ENCODE data around the gene TAF11L3. TPM values are rescaled to one million over a fixed set of nuclear protein-coding genes. Genes with fewer than 3 reads are reported as not detected.
"Not testable (repeated sequence)": the region's sequence is repeated elsewhere in the genome, so short reads cannot be mapped to it uniquely, and the experiment has no call there.

The TAF11L3 gene
- polyA plus RNA-seq (2012; ENCODE audit: missing spikeins) = not detected

- DNase-seq (ENCODE audit: insufficient read length); FAIRE-seq: not testable (repeated sequence)
Measured at GRCh38 chr5:17518067-17518466, at the start of gene TAF11L3. Gene TAF11L3 (plus strand): TSS chr5:17518367.

- DNase-seq (ENCODE audit: insufficient read length) = no peak
- TF ChIP-seq POLR2AphosphoS5 (IDR thresholded peaks at IDR 0.05; ENCODE audit: low read depth, low read length) = no peak
- no peak for TF ChIP-seq TAF1 (IDR thresholded peaks at IDR 0.05; ENCODE audit: borderline replicate concordance, low read depth, low read length)
- TF ChIP-seq POLR2A (IDR thresholded peaks at IDR 0.05; ENCODE audit: low read depth, low read length) = no peak
- FAIRE-seq = no peak
Measured at GRCh38 chr5:17470064-17470463, 48.1 kb upstream of the TAF11L3 start.

- not testable (repeated sequence) for FAIRE-seq; DNase-seq (ENCODE audit: insufficient read length)
Measured at GRCh38 chr5:17475064-17475463, 43.1 kb upstream of the TAF11L3 start.

- DNase-seq (ENCODE audit: insufficient read length) = no peak
- FAIRE-seq = no peak
- TF ChIP-seq TAF1 (IDR thresholded peaks at IDR 0.05; ENCODE audit: borderline replicate concordance, low read depth, low read length) (no peak), POLR2A (IDR thresholded peaks at IDR 0.05; ENCODE audit: low read depth, low read length) (no peak), POLR2AphosphoS5 (IDR thresholded peaks at IDR 0.05; ENCODE audit: low read depth, low read length) (no peak)
Measured at GRCh38 chr5:17477043-17477442, 41.1 kb upstream of the TAF11L3 start.

- no peak for FAIRE-seq
- no peak for DNase-seq (ENCODE audit: insufficient read length)
- TF ChIP-seq POLR2AphosphoS5 (IDR thresholded peaks at IDR 0.05; ENCODE audit: low read depth, low read length) (no peak), POLR2A (IDR thresholded peaks at IDR 0.05; ENCODE audit: low read depth, low read length) (no peak), TAF1 (IDR thresholded peaks at IDR 0.05; ENCODE audit: borderline replicate concordance, low read depth, low read length) (no peak)
Measured at GRCh38 chr5:17477573-17478265, 40.4 kb upstream of the TAF11L3 start.

- FAIRE-seq (no peak), DNase-seq (ENCODE audit: insufficient read length) (no peak)
- TF ChIP-seq TAF1 (IDR thresholded peaks at IDR 0.05; ENCODE audit: borderline replicate concordance, low read depth, low read length) (no peak), POLR2A (IDR thresholded peaks at IDR 0.05; ENCODE audit: low read depth, low read length) (no peak), POLR2AphosphoS5 (IDR thresholded peaks at IDR 0.05; ENCODE audit: low read depth, low read length) (no peak)
Measured at GRCh38 chr5:17481378-17481777, 36.8 kb upstream of the TAF11L3 start.

GRCh38 chr5:17482790-17483189, 35.4 kb upstream of the TAF11L3 start:
- no peak for DNase-seq (ENCODE audit: insufficient read length)
- TF ChIP-seq POLR2A (IDR thresholded peaks at IDR 0.05; ENCODE audit: low read depth, low read length) (no peak), POLR2AphosphoS5 (IDR thresholded peaks at IDR 0.05; ENCODE audit: low read depth, low read length) (no peak), TAF1 (IDR thresholded peaks at IDR 0.05; ENCODE audit: borderline replicate concordance, low read depth, low read length) (no peak)
- no peak for FAIRE-seq

GRCh38 chr5:17486464-17487173, 31.5 kb upstream of the TAF11L3 start:
- DNase-seq (ENCODE audit: insufficient read length); FAIRE-seq: not testable (repeated sequence)

- FAIRE-seq = no peak
- TF ChIP-seq POLR2AphosphoS5 (IDR thresholded peaks at IDR 0.05; ENCODE audit: low read depth, low read length) = no peak
- no peak for TF ChIP-seq POLR2A (IDR thresholded peaks at IDR 0.05; ENCODE audit: low read depth, low read length)
- TF ChIP-seq TAF1 (IDR thresholded peaks at IDR 0.05; ENCODE audit: borderline replicate concordance, low read depth, low read length) = no peak
- DNase-seq (ENCODE audit: insufficient read length) = no peak
Measured at GRCh38 chr5:17487174-17487512, 31.0 kb upstream of the TAF11L3 start.

GRCh38 chr5:17491257-17491656, 26.9 kb upstream of the TAF11L3 start:
- not testable (repeated sequence) for DNase-seq (ENCODE audit: insufficient read length); FAIRE-seq

- FAIRE-seq = no peak
- DNase-seq (ENCODE audit: insufficient read length) = no peak
- TF ChIP-seq TAF1 (IDR thresholded peaks at IDR 0.05; ENCODE audit: borderline replicate concordance, low read depth, low read length) = no peak
- no peak for TF ChIP-seq POLR2AphosphoS5 (IDR thresholded peaks at IDR 0.05; ENCODE audit: low read depth, low read length)
- TF ChIP-seq POLR2A (IDR thresholded peaks at IDR 0.05; ENCODE audit: low read depth, low read length) = no peak
Measured at GRCh38 chr5:17492770-17493169, 25.4 kb upstream of the TAF11L3 start.

- DNase-seq (ENCODE audit: insufficient read length) = no peak
- TF ChIP-seq POLR2A (IDR thresholded peaks at IDR 0.05; ENCODE audit: low read depth, low read length) (no peak), TAF1 (IDR thresholded peaks at IDR 0.05; ENCODE audit: borderline replicate concordance, low read depth, low read length) (no peak), POLR2AphosphoS5 (IDR thresholded peaks at IDR 0.05; ENCODE audit: low read depth, low read length) (no peak)
- no peak for FAIRE-seq
Measured at GRCh38 chr5:17497446-17497845, 20.7 kb upstream of the TAF11L3 start.

GRCh38 chr5:17497931-17498330, 20.2 kb upstream of the TAF11L3 start, which contains the start of gene TAF11L2:
Gene TAF11L2 (plus strand): TSS chr5:17498231.
- DNase-seq (ENCODE audit: insufficient read length); FAIRE-seq: not testable (repeated sequence)
